GM12865 (cell line): Measurements from ENCODE around the gene DLL1.
A peak's percentile ranks its signal among the peaks of the same experiment; 100 is the strongest.

Experiments used
- DNase-seq: peaks from one replicate; pipeline ENCODE4 v3.0.0; 2010; ENCODE audit warnings: low read depth
- H3K4me3 ChIP-seq: 2 replicates; pipeline ENCODE4 v1.5.1; 2011; ENCODE audit warnings: mild to moderate bottlenecking, low read depth, low read length, control low read depth
- TF ChIP-seq, protein P1 (sequence below): IDR thresholded peaks from 2 replicates; pipeline ENCODE4 v1.5.1; 2011; ENCODE audit warnings: low read length, control low read depth, low read depth, inconsistent platforms; ENCODE audit not compliant: insufficient read depth; ENCODE audit errors: missing control alignments

The DLL1 gene

DNA sequence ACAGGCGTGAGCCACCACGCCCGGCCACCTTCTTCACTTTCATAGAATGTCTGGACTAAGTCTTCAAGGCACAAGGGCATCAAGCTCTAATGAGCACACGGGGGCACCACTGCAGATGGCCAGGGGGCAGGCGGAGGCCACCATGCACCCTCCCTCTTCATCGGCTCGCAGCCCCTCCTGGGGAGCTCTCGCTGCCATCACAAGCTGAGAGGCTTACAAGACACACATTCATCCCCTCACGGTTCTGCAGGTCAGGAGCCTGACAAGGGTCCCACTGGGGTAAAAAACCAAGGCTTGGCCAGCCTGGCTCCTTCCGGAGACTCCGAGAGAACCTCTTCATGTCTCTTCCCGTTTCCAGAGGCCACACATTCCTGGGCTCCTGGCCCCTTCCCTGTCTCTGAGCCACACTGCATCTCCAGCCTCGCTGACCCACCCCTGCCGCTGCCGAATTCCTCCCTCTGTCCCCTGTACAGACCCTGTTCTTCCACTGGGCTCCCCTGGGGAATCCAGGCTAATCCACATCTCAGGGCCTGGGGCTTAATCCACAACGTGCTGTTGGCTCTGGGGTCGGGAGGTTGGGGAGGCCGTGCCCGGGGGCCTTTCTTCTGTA, 19.8 kb downstream of the DLL1 start:
- H3K4me3 ChIP-seq: peak overlapping the region; percentile 45
- TF ChIP-seq, protein P1, sequence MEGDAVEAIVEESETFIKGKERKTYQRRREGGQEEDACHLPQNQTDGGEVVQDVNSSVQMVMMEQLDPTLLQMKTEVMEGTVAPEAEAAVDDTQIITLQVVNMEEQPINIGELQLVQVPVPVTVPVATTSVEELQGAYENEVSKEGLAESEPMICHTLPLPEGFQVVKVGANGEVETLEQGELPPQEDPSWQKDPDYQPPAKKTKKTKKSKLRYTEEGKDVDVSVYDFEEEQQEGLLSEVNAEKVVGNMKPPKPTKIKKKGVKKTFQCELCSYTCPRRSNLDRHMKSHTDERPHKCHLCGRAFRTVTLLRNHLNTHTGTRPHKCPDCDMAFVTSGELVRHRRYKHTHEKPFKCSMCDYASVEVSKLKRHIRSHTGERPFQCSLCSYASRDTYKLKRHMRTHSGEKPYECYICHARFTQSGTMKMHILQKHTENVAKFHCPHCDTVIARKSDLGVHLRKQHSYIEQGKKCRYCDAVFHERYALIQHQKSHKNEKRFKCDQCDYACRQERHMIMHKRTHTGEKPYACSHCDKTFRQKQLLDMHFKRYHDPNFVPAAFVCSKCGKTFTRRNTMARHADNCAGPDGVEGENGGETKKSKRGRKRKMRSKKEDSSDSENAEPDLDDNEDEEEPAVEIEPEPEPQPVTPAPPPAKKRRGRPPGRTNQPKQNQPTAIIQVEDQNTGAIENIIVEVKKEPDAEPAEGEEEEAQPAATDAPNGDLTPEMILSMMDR: no peak
- DNase-seq: no peak

DNA sequence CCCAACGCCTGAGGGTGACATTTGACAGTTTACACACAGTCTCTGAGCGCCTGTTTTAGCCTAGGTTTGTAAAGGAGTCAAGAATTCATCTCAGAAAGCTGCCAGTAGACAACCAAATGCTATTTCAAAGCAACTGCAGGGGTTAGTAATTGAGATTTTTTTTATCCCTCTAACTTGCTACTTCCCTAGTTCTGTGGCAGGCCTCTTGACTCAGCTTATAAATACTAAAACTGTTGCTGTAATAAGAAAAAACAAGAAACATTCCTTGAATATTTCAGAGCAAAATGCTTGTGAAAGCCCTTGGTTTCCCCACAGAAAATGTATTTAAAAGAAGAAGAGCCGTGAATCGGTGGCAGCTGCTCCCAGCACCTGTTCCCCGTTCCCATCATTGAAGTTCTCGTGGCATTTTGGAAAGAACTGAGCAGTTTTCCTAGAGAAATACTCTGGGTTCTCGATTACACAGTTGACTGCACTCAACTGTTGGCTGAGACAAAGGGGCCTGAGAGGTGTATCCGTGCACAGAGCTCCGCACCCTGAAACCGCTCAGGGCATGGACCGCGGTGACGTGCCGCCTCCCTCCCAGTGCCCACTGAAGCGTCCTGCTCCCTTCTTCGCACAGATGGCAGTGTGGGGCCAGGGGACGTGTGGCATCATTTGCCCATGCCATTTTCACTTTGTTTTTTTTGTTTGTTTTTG, 20.9 kb downstream of the DLL1 start:
- H3K4me3 ChIP-seq: no peak overlapping the region
- no peak for DNase-seq
- TF ChIP-seq, protein P1: no peak

DNA sequence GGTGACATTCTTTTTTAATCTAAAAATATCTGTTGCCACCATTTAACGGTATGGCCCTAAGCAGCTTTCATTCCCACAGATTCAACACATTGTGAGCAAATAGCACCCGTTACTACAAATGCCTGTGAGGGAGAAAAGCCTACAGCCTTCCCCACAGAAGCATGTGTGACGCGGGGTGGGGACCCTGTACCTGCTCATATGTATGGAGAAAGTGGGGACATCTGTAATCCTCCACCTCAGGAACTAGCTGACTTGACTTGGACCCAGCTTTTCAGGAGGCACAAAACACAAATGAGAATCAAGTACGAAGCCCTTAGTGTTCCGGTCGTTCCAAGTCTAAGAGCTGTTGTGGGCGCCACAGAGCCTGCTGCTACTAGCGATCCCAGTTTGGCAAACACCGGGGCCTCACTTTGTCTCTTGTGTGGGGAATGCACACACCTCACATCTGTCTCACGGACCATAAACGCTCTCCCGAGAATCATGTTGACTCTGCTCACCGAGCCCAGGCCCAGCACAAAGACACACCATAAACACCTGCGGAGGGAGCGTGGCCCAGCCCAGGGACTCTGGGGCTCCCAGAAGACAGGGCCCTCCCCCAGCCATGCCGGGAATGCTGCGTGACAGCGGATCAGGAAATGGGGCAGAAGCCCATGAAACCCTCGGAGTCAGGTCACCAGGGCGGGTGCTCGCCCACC, 21.6 kb downstream of the DLL1 start:
- H3K4me3 ChIP-seq: no peak overlapping the region
- DNase-seq: no peak
- TF ChIP-seq, protein P1: no peak

DNA sequence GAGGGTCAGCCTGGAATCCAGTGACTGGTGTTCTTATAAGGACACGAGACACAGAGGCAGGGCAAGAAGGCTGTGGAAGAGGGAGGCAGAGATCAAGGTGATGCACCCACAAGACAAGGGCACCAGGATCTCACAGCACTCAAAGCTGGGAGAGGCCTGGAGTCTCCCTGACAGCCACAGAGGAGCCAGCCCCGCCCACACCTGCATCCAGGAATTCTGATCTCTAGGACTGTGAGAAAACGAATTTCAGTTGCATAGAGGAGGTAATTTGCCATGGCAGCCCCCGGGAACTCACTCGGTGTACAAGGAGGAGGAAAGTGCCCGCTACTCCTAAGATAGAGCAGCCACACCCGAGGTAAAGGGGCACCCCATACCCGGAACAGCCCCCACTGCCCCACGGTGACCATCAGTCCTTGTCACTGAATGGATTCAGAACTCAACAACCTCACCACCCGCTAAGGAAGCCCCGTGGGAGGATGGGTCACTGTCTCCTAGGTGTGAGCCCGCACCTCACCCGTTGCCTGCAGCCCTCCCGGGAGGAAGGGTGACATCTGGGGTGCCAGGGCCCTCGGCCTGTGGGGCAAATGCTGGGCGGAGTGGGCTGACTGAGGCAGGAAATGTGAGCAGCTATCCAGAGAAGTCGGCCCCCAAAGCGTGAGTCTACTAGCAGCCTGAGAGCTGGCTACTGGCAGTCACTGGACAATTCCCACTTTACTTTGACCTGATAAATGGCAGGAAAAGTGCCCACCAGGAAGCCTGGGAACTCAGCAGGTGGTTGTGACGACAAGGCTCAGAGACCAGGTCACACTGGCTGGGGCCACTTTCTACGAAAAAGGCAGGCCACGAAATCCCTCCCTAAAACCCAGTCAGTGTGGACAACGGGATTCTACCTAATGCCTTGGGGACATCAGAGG, 22.4 kb downstream of the DLL1 start:
- no peak overlapping the region for H3K4me3 ChIP-seq
- DNase-seq: no peak
- TF ChIP-seq, protein P1: no peak

DNA sequence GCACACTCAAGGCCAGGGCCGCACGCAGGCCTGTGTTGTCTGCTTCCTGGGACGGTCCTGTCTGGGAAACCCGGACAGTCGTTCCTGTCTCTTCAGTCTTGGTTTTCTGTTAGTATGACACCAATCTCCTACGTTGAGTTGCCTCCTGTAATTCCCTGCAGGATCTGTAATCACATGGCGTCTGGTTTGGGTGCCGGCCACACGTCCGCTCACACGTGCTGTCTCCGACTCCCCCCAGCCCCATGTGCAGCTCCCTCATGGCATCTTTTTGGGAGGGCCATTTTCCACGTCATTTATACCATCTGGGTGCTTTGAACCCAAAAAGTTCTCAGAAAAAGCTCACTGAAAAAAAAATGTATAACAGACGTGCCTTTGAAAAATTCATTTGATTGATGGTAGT, 23.2 kb downstream of the DLL1 start:
- no peak overlapping the region for H3K4me3 ChIP-seq
- TF ChIP-seq, protein P1: no peak
- no peak for DNase-seq

DNA sequence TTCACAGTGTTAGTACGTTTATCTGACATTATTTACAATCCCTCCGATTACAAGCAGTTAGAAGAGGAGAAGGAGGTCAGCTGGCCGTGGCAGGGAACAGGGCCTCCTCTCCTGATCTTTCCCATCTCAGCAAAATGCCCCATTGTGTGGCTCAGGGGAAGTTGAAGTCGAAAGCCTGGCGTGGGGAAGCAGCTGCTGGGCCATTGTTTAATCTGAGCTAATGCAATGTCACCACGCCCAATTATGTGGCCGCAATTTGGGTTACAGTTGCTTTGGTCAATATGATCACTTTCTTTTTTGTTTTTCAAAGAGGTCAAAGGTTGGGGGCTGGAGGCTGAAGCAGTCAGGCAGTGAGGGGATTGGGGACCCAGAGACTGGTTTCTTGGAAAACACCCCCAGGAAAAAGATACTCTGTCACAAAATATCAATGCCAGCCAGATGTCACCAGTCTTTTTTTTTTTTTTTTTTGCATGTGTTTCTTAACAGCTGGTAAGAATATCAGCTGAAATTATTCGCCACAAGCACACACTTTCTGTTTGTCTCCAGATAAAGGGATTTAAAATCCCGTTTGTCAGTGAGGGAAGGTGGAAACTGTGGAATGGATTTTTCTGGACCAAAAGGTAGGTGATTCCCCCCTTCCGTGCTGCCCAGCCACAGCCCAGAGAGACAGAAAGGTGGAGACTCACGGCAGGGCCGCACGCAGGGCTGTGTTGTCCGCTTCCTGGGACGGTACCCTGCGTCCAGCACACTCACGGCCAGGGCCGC, 24.6 kb downstream of the DLL1 start:
- DNase-seq: no peak
- no peak overlapping the region for H3K4me3 ChIP-seq
- TF ChIP-seq, protein P1: no peak
